ENCODE data around the gene MIER1.

GRCh38 chr1:66998972-66999371, 74.2 kb downstream of the MIER1 start:
- TF ChIP-seq CTCF (IDR thresholded peaks at IDR 0.05) (no peak), ZFX (IDR thresholded peaks at IDR 0.05; ENCODE audit: borderline replicate concordance) (no peak)

All from 22Rv1 (cell line).